Mesodermal cell (in vitro differentiated cells): ENCODE results near the gene PCDHA1.
"Not testable (repeated sequence)": the region's sequence is repeated elsewhere in the genome, so short reads cannot be mapped to it uniquely, and the experiment has no call there.

Experiments
- H3K27ac ChIP-seq: 2 replicates; pipeline ENCODE4 v1.7.0; 2013; ENCODE audit warnings: mild to moderate bottlenecking, low read depth, low read length, moderate library complexity; ENCODE audit not compliant: severe bottlenecking
- H3K36me3 ChIP-seq: 2 replicates; pipeline ENCODE4 v1.7.1; 2013; ENCODE audit warnings: mild to moderate bottlenecking, low read length, moderate library complexity; ENCODE audit not compliant: control insufficient read depth, insufficient read depth
- H3K4me1 ChIP-seq: one replicate; pipeline ENCODE4 v1.7.1; 2013; ENCODE audit warnings: mild to moderate bottlenecking, low read length; ENCODE audit not compliant: insufficient read depth, control insufficient read depth, poor library complexity, severe bottlenecking
- H3K4me3 ChIP-seq: 2 replicates; pipeline ENCODE4 v1.7.0; 2013; ENCODE audit warnings: low read length, control low read depth, mild to moderate bottlenecking; ENCODE audit not compliant: insufficient read depth, poor library complexity, severe bottlenecking; ENCODE audit errors: extremely low read depth
- H3K9me3 ChIP-seq: 2 replicates; pipeline ENCODE4 v1.7.1; 2013; ENCODE audit warnings: mild to moderate bottlenecking, low read length, moderate library complexity; ENCODE audit not compliant: control insufficient read depth
- WGBS, 2 experiments: methylation state at CpG; one replicate each; pipeline ENCODE4 v1.1.5; 2013; ENCODE audit warnings: missing lambda C conversion rate in 2 of 2; ENCODE audit not compliant: insufficient coverage in 2 of 2; 5-methylcytosine and 5-hydroxymethylcytosine counted together

The PCDHA1 gene

GRCh38 chr5:140794595-140795258 is 8.8 kb downstream of the PCDHA1 start, which contains the start of gene PCDHA2:
Gene PCDHA2 (plus strand): TSS chr5:140794852.
- Histone ChIP-seq H3K4me1 (no peaks in the 10 kb centered on the region), H3K36me3 (no peaks in the 10 kb centered on the region), H3K9me3 (peaks cover 15% of the 10 kb centered on the region), H3K4me3 (peak within 1 kb of the TSS; percentile 29), H3K27ac (no peak within 1 kb of the TSS)
- WGBS, 2 experiments, result 74 to 79% methylated on average over 24 to 25 of the region's 27 CpGs

- Histone ChIP-seq H3K9me3 (peaks cover 15% of the 10 kb centered on the region), H3K4me3 (peak overlapping the region; percentile 29), H3K4me1 (no peaks in the 10 kb centered on the region), H3K36me3 (no peaks in the 10 kb centered on the region), H3K27ac (no peak overlapping the region)
- WGBS, 2 experiments, result 71 to 77% methylated on average over 8 to 10 of the region's 15 CpGs
These were observed 9.3 kb downstream of the PCDHA1 start for GRCh38 chr5:140795259-140795641.

- not testable (repeated sequence) for H3K36me3 ChIP-seq, H3K4me3 ChIP-seq, H3K27ac ChIP-seq, H3K4me1 ChIP-seq
- peaks cover 15% of the 10 kb centered on the region for H3K9me3 ChIP-seq
- WGBS, 2 experiments, result 96% methylated on average over 61 to 63 of the region's 72 CpGs
These were observed 10.3 kb downstream of the PCDHA1 start for GRCh38 chr5:140796072-140796717.

GRCh38 chr5:140796718-140797095 is 10.8 kb downstream of the PCDHA1 start:
- Histone ChIP-seq H3K4me3 (no peak overlapping the region), H3K9me3 (peaks cover 15% of the 10 kb centered on the region)

GRCh38 chr5:140800816-140801493 is 15.0 kb downstream of the PCDHA1 start, which contains the start of gene PCDHA3:
Gene PCDHA3 (plus strand): TSS chr5:140801057.
- no peaks in the 10 kb centered on the region for H3K4me1 ChIP-seq
- WGBS, 2 experiments, result 95 to 97% methylated on average over 7 to 22 of the region's 29 CpGs
- H3K27ac ChIP-seq, result no peak within 1 kb of the TSS
- no peak within 1 kb of the TSS for H3K4me3 ChIP-seq
- no peaks in the 10 kb centered on the region for H3K36me3 ChIP-seq
- H3K9me3 ChIP-seq, result no peaks in the 10 kb centered on the region

More at GRCh38 chr5:140796718-140797095, 10.8 kb downstream of the PCDHA1 start:
- no peaks in the 10 kb centered on the region for H3K36me3 ChIP-seq
- no peak overlapping the region for H3K27ac ChIP-seq
- no peaks in the 10 kb centered on the region for H3K4me1 ChIP-seq
- 95 to 96% methylated on average over 39 of the region's 39 CpGs for WGBS, 2 experiments

GRCh38 chr5:140801494-140801841 is 15.5 kb downstream of the PCDHA1 start:
- WGBS, 2 experiments, result 95 to 97% methylated on average over 16 of the region's 16 CpGs
- no peaks in the 10 kb centered on the region for H3K9me3 ChIP-seq
- H3K4me3 ChIP-seq, result no peak overlapping the region

GRCh38 chr5:140802381-140802780 is 16.4 kb downstream of the PCDHA1 start:
- H3K4me3 ChIP-seq, H3K27ac ChIP-seq, H3K4me1 ChIP-seq, H3K36me3 ChIP-seq, H3K9me3 ChIP-seq: not testable (repeated sequence)
- 97% methylated on average over 35 to 44 of the region's 45 CpGs for WGBS, 2 experiments

More at GRCh38 chr5:140801494-140801841, 15.5 kb downstream of the PCDHA1 start:
- Histone ChIP-seq H3K27ac (no peak overlapping the region), H3K4me1 (no peaks in the 10 kb centered on the region), H3K36me3 (no peaks in the 10 kb centered on the region)

- no peak overlapping the region for H3K4me3 ChIP-seq
- H3K4me1 ChIP-seq, result no peaks in the 10 kb centered on the region
- no peaks in the 10 kb centered on the region for H3K9me3 ChIP-seq
- WGBS, 2 experiments, result 96 to 97% methylated on average over 52 to 53 of the region's 53 CpGs
- H3K27ac ChIP-seq, result no peak overlapping the region
- H3K36me3 ChIP-seq, result no peaks in the 10 kb centered on the region
These were observed 16.9 kb downstream of the PCDHA1 start for GRCh38 chr5:140802781-140803271.

- whole genome bisulfite sequencing, 2 experiments, result 9 to 12% methylated on average over 17 to 23 of the region's 47 CpGs
- H3K4me3 ChIP-seq, result peak within 1 kb of the TSS; percentile 64
- no peaks in the 10 kb centered on the region for H3K4me1 ChIP-seq
- H3K9me3 ChIP-seq, result no peaks in the 10 kb centered on the region
- H3K27ac ChIP-seq, result peak within 1 kb of the TSS; percentile 43
- no peaks in the 10 kb centered on the region for H3K36me3 ChIP-seq
These were observed 21.2 kb downstream of the PCDHA1 start, which contains the start of gene PCDHA4 for GRCh38 chr5:140806834-140807775. Gene PCDHA4 (plus strand): TSS chr5:140807068.
